ENCODE results near the gene TPP1. TPM values are rescaled to one million over a fixed set of nuclear protein-coding genes. Genes with fewer than 3 reads are reported as not detected.

The TPP1 gene
- total RNA-seq, 1 donor from 2014 or later = 38.7 TPM

Other genes with a start within 250 kb of the TPP1 start
- gene SMPD1, start 228.9 kb downstream of the TPP1 start, total RNA-seq = 10.3 TPM
- 2.6 TPM for gene APBB1, start 200.3 kb downstream of the TPP1 start, total RNA-seq
- gene HPX, start 178.4 kb downstream of the TPP1 start, total RNA-seq = 0.64 TPM
- 2.7 TPM for gene TRIM3, start 145.5 kb downstream of the TPP1 start, total RNA-seq
- 36.3 TPM for gene ARFIP2, start 138.1 kb downstream of the TPP1 start, total RNA-seq
- 24.8 TPM for gene TIMM10B, start 137.9 kb downstream of the TPP1 start, total RNA-seq
- 4.9 TPM for gene DNHD1, start 122.1 kb downstream of the TPP1 start, total RNA-seq
- 13.2 TPM for gene RRP8, start 15.8 kb downstream of the TPP1 start, total RNA-seq
- 32.4 TPM for gene ILK, start 15.6 kb downstream of the TPP1 start, total RNA-seq
- 101 TPM for gene TAF10, start 7.2 kb downstream of the TPP1 start, total RNA-seq
- gene DCHS1, start 36.4 kb upstream of the TPP1 start, total RNA-seq = 1.4 TPM
- gene MRPL17, start 63.9 kb upstream of the TPP1 start, total RNA-seq = 37.1 TPM
- 0.04 TPM for gene OR2AG2, start 152.6 kb upstream of the TPP1 start, total RNA-seq
- not detected for gene OR2AG1, start 163.6 kb upstream of the TPP1 start, total RNA-seq
- 0.08 TPM for gene OR6A2, start 180.3 kb upstream of the TPP1 start, total RNA-seq
- gene OR10A5, start 226.3 kb upstream of the TPP1 start, total RNA-seq = not detected
- not detected for gene OR10A2, start 243.6 kb upstream of the TPP1 start, total RNA-seq